Skeletal muscle satellite cell (primary cell): ENCODE data around the gene DGKI.
"Not testable (repeated sequence)": the region's sequence is repeated elsewhere in the genome, so short reads cannot be mapped to it uniquely, and the experiment has no call there.

Source experiments
- H3K27me3 ChIP-seq: 2 replicates; pipeline ENCODE4 v1.7.0; 2013; ENCODE audit warnings: low read length; ENCODE audit not compliant: control insufficient read depth, insufficient read depth
- H3K36me3 ChIP-seq: 2 replicates; pipeline ENCODE4 v1.7.0; 2013; ENCODE audit warnings: mild to moderate bottlenecking, control low read depth, low read length; ENCODE audit not compliant: insufficient read depth
- H3K4me1 ChIP-seq: 2 replicates; pipeline ENCODE4 v1.7.0; 2013; ENCODE audit warnings: low read length; ENCODE audit not compliant: control insufficient read depth, insufficient read depth
- H3K4me2 ChIP-seq: 2 replicates; pipeline ENCODE4 v1.7.0; 2013; ENCODE audit warnings: mild to moderate bottlenecking, low read length
- H3K4me3 ChIP-seq: 2 replicates; pipeline ENCODE4 v1.7.0; 2013; ENCODE audit warnings: low read length
- H3K9ac ChIP-seq: 2 replicates; pipeline ENCODE4 v1.7.0; 2013; ENCODE audit warnings: mild to moderate bottlenecking, low read depth, low read length, moderate library complexity
- H3K9me3 ChIP-seq: replicated peaks from 2 replicates; pipeline ENCODE4 v1.7.0; 2013; ENCODE audit warnings: mild to moderate bottlenecking, control low read depth, low read length

Gene DGKI

DNA sequence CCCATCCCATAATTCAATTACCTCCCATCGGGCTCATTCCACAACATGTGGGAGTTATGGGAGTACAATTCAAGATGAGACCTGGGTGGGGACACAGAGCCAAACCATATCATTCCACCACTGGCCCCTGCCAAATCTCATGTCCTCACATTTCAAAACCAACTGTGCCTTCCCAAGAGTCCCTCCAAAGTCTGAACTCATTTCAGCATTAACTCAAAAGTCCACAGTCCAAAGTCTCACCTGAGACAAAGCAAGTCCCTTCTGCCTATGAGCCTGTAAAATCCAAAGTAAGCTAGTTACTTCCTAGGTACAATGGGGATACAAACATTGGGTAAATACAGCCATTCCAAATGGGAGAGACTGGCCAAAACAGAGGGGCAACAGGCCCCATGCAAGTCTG lies 15.2 kb downstream of the DGKI start:
- not testable (repeated sequence) for H3K27me3 ChIP-seq, H3K4me3 ChIP-seq, H3K4me2 ChIP-seq, H3K9ac ChIP-seq
- Histone ChIP-seq H3K36me3 (peaks cover 32% of the 10 kb centered on the region), H3K4me1 (peaks cover 12% of the 10 kb centered on the region), H3K9me3 (peaks cover 13% of the 10 kb centered on the region)

DNA sequence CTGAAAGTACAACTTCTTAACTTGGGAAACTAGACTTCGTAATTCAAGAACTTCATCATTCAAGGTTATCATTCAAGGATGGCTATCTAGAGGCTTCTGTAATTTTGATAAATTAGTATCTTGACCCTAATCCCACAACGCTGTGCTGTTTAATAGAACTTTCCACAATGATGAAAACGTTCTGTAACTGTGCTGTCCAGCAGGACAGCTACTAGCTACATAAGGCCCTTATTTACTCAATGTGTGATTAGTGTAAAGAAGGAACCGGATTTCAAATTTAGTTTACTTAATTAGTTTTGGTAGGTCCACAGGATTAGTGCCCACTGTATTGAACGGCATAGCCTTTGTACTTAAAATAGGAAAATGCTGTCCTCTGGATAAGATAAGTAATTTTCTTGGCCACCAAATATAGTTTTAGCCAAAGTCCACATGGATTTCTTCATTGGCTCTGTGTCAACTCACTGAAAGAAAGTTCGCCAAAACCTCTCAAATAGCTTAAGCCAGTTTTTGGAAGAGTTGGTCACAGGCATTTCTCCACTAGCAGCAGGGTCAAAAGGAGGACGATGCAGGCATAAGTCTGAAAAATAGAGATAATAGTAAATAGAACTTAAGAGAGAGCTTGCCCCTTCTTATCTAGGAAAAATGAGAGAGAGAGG lies 17.3 kb downstream of the DGKI start:
- Histone ChIP-seq H3K9ac (no peak overlapping the region), H3K4me1 (no peaks in the 10 kb centered on the region), H3K9me3 (peaks cover 13% of the 10 kb centered on the region), H3K27me3 (no peaks in the 10 kb centered on the region), H3K4me2 (no peak overlapping the region), H3K36me3 (peaks cover 32% of the 10 kb centered on the region), H3K4me3 (no peak overlapping the region)

DNA sequence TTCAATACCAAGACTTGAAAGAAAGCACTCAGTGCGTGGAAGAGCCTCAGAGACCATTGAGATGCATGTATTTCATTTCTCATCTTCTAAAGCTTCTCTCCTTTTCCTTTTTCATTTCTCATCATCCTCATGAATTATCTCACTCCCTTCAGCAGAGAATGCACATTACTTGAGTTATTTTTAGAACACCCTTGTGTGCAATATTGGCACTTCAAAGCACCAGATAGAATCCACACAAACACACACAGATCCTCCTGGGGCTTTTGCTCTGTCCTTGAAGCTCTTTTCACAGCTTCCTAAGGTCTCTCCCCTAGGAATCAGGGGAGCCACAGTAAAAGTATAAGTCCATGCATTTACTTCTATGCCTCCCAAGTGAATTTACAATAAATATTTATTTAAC lies 18.3 kb downstream of the DGKI start:
- Histone ChIP-seq H3K4me2 (no peak overlapping the region), H3K36me3 (peaks cover 22% of the 10 kb centered on the region), H3K9ac (no peak overlapping the region), H3K4me1 (no peaks in the 10 kb centered on the region), H3K27me3 (no peaks in the 10 kb centered on the region), H3K4me3 (no peak overlapping the region), H3K9me3 (peaks cover 10% of the 10 kb centered on the region)

DNA sequence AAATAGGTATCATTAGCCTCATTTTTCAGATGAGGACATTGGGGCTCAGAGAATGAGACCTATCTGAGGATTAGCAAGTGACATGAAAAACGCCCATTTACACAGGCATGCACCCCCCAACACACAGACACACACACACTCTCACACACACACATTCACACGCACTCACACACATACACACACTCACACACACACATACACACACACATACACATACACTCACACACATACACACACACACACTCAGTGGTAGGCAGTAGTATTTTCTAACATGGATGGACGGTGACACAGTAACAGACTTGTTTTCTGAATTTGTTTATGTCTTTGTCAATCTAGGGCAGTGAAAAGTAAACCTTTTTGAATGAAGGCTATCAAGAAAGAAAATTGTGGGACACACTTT lies 21.3 kb downstream of the DGKI start:
- no peak overlapping the region for H3K9ac ChIP-seq
- H3K27me3 ChIP-seq: no peaks in the 10 kb centered on the region
- peaks cover 8% of the 10 kb centered on the region for H3K4me1 ChIP-seq
- peaks cover 3% of the 10 kb centered on the region for H3K36me3 ChIP-seq
- H3K9me3 ChIP-seq: no peaks in the 10 kb centered on the region
- no peak overlapping the region for H3K4me3 ChIP-seq
- H3K4me2 ChIP-seq: no peak overlapping the region

DNA sequence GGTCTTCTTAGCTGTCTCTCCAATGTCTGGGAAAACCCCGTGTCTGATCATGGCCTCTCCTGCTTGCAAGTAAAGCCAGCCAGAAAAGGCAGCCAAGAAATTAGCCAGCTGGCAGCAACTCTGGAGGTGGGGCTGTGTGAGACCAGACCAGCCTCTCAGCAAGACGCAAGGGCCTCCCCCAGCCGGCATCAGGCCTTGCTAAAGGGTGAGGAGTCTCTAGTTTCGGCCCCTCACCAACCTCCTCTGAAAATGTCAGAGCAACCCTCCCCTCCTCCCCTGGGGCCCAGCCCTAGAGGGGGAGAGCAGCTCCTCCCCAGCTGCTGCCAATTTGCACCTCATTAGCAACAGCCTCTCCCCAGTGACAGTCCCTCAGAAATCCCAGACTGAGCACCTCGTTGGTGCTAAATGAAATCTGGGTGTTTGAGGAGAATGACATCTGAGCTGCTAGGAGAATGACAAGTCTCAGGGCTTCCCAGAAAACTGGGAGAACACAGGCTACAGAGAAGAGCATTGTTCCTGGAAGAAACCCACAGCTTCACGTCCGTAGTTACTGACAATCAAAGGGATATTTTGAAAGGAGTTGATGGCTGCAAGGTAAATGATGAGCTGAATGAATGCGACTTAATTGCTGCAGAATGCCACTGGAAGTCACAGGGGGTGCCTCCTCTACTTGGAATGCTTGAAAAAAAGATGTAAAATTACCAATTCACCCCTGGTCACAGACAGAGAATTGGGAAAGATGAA lies 25.9 kb downstream of the DGKI start:
- Histone ChIP-seq H3K9ac (peak overlapping the region; percentile 29), H3K4me3 (no peak overlapping the region), H3K4me1 (peaks cover 45% of the 10 kb centered on the region), H3K36me3 (no peaks in the 10 kb centered on the region), H3K27me3 (no peaks in the 10 kb centered on the region), H3K9me3 (no peaks in the 10 kb centered on the region), H3K4me2 (peak overlapping the region; percentile 43)

DNA sequence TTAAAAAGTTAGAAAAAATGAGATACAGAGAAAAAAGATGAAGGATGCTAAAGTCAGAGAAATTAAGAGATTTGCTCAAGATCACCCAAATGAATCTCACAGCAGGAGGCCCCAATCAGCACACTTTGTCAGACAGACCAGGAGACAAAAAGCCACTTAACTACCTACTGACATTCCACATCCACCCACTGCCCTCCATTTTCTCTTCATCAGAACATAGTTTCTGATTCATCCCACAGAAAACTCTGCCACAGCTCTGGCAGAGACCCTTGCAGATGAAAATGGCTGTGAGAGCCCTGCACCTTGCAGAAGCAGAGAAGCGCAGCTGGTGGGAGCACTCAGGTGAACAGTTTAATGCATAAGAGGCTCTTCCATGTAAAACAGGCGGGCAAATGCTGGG lies 26.6 kb downstream of the DGKI start:
- Histone ChIP-seq H3K4me2 (peak overlapping the region; percentile 43), H3K27me3 (no peaks in the 10 kb centered on the region), H3K36me3 (no peaks in the 10 kb centered on the region), H3K9ac (peak overlapping the region; percentile 29), H3K4me1 (peaks cover 45% of the 10 kb centered on the region), H3K4me3 (no peak overlapping the region), H3K9me3 (no peaks in the 10 kb centered on the region)

DNA sequence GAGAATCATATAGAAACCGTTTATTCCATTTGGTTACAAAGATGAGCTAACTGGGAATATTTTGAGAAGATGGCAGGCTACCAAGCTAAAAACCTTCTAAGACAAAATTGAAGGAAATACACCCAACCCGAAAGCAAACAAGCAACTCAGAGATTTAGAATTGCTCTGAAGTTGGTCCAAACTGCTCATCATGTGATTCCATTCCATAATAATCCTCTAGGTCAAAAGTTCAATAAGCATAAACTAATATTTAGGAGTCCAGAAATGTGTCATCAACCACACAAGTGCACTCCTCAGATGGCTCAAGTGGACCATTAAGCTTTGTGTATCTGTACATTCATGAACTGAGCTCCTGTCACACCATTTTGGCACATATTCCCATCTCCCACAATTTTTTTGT lies 28.7 kb downstream of the DGKI start:
- Histone ChIP-seq H3K4me1 (peaks cover 45% of the 10 kb centered on the region), H3K9ac (peak overlapping the region; percentile 28), H3K9me3 (no peaks in the 10 kb centered on the region), H3K27me3 (no peaks in the 10 kb centered on the region), H3K4me3 (peak overlapping the region; percentile 21), H3K4me2 (peak overlapping the region; percentile 47), H3K36me3 (peaks cover 2% of the 10 kb centered on the region)

DNA sequence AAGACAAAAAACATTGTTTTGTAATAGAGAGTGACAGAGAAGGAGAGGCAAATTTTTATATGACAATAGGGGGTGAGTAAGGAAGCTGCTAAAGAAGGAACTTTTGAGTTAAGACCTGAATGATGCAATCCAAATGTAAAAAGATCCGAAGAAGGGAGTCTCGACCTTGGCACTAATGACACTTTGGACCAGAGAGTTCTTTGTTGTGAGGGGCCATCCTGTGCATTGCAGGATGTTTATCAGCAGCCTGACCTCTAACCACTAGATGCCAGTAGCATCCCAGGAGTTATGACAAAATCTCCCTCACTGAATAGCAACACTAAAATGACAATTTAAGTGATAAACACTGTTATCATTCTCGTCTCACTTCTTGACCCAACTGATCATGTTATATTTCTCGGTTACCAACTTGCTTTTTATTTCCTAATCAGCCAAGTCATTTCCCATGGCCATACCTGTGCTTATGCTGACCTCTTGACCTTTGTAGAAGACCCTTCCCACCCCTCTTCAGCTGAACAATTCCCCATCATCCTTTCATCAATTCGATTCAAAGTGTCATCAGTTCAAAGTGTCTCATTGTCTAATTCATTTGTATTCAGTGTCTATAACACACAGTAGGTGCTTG lies 30.0 kb downstream of the DGKI start:
- Histone ChIP-seq H3K4me1 (peaks cover 45% of the 10 kb centered on the region), H3K27me3 (no peaks in the 10 kb centered on the region), H3K36me3 (peaks cover 2% of the 10 kb centered on the region), H3K4me3 (no peak overlapping the region), H3K4me2 (no peak overlapping the region), H3K9ac (no peak overlapping the region), H3K9me3 (no peaks in the 10 kb centered on the region)

DNA sequence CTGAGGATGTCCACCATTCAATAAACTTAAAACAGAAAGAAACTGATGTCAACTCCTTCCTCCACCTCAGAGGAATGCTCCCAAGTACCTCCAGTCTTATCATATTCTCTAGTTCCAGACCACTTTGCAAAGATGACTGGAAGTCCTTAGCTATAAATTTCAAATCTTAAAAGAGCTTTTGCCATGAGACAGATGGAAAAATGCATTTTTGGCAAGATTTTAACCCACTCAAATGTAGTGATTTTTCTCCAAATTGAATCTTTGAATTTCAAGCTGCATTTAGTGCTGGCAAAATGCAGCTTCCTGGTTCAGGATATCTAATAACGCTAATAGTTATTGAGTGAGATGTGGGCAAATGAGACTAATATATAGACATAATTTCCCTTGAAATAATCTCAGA lies 33.2 kb downstream of the DGKI start:
- Histone ChIP-seq H3K4me2 (no peak overlapping the region), H3K9ac (no peak overlapping the region), H3K36me3 (peaks cover 2% of the 10 kb centered on the region), H3K4me3 (no peak overlapping the region), H3K4me1 (peaks cover 23% of the 10 kb centered on the region), H3K27me3 (no peaks in the 10 kb centered on the region), H3K9me3 (no peaks in the 10 kb centered on the region)

DNA sequence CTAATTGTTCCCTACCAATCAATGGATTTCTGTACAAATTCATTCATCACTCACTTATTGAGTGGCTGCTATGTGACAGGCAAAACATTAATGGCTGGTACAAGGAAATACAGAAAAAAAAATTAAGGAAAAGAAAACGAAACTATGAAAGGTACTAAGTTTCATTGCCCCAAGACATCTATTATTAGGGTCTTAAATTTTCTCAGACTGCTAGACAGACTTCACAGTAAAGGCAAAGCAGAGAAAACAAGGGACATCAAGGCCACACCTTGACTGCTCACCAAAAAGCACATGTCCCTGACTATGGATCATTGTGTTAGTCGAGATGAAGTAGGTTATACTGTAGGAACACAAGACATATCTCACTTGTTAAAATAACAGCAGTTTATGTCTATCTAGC lies 36.5 kb downstream of the DGKI start:
- Histone ChIP-seq H3K4me2 (no peak overlapping the region), H3K4me3 (no peak overlapping the region), H3K9ac (no peak overlapping the region), H3K9me3 (no peaks in the 10 kb centered on the region), H3K36me3 (peaks cover 11% of the 10 kb centered on the region), H3K4me1 (peaks cover 3% of the 10 kb centered on the region), H3K27me3 (no peaks in the 10 kb centered on the region)

DNA sequence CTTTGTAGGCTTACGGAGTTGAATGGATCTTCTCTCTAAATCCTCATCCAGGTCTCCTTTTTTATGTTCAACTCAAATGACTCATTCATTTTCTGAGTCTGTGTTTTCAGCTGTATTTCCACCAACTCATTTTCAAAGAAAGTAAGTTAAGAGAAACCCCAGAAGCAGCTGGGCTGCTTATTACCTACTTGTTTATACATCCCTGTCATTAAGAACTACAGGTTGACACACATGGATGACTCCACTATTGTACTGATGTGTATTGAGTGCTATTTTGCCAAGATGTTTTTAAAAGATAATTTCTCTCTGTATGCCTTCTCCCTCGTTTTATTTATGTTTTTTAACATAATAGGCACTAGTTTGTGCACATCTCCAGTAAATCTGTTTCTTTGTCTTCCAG lies 41.9 kb downstream of the DGKI start:
- H3K4me2 ChIP-seq: no peak overlapping the region
- H3K4me3 ChIP-seq: no peak overlapping the region
- peaks cover 30% of the 10 kb centered on the region for H3K4me1 ChIP-seq
- no peaks in the 10 kb centered on the region for H3K27me3 ChIP-seq
- H3K9ac ChIP-seq: no peak overlapping the region
- no peaks in the 10 kb centered on the region for H3K9me3 ChIP-seq
- peaks cover 8% of the 10 kb centered on the region for H3K36me3 ChIP-seq
